NCI-H69 (cell line): Measurements from ENCODE around the gene AKAP1.
"Not testable (repeated sequence)": the region's sequence is repeated elsewhere in the genome, so short reads cannot be mapped to it uniquely, and the experiment has no call there.

ENCODE experiments used
- DNase-seq: peaks from one replicate; lab custom pipeline; 2025; lab: John Stamatoyannopoulos, UW

The AKAP1 gene

DNA sequence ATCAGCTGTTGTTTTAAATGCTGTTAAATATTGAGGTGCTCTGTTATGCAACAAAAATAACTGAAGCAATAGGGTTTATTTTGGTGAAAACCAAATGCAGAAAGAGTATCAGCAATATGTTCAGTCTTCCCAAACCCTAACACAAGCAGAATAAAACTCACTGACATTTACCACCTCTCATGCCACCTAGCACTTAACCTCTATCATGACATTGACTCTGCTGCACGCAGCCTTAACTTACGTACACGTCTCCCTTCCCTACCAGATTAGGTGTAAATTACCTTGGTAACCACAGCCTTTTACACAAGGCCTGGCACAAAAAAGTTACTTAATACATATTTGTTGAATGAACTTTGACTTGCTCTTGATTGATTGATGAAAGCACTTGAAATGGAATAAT is 9.9 kb upstream of the AKAP1 start:
- no peak for DNase-seq

DNA sequence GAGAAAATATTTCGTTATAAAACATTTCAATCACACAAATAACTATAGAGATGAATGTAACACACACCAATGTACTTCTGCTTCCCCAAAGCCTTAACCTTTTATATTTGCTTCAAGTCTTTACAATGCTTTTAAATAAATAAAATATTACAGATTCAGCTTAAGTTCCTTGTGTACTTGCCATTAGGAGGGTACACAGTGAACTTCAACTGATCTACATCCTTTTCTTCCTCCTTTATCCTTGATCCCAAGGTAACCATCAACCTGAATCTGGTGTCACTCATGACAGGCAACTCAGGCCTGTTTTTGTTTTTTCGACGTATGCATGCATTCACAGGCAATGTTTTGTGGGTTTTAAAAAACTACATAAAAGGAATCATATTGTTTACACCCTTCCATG is 9.3 kb upstream of the AKAP1 start:
- DNase-seq = no peak

DNA sequence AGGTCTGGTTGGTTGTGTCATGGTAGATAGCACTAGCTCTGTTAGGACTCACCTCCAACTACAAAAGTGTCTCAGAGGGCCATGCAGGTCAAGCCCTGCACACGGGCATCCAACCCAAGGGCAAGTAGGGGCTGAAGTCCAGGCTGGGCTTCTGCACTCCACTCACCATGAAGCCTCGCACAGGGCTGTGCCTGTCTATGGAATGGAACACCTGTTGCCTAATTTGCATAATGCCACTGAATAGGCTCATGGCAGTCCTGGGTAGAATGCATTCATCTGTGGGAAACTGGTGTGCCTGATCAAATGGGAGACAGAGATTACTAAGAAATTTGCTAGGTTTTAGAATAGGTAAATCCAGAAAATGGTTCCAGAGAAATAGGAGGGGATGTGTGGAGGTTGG is 8.0 kb upstream of the AKAP1 start:
- DNase-seq = peak; percentile 36

DNA sequence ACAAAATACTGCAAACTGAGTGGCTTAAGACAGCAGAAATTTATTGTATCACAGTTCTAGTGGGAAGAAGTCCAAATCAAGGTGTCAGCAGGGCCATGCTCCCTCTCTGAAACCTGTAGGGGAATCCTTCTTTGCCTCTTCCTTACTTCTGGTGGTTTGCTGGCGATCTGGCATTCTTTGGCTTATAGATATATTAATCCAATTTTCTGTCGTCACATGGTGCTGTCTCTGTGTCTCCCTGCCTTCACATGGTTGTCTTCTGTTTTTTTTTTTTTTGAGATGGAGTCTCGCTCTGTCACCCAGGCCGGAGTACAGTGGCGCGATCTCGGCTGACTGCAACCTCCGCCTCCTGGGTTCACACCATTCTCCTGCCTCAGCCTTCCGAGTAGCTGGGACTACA is 6.8 kb upstream of the AKAP1 start:
- DNase-seq = no peak

DNA sequence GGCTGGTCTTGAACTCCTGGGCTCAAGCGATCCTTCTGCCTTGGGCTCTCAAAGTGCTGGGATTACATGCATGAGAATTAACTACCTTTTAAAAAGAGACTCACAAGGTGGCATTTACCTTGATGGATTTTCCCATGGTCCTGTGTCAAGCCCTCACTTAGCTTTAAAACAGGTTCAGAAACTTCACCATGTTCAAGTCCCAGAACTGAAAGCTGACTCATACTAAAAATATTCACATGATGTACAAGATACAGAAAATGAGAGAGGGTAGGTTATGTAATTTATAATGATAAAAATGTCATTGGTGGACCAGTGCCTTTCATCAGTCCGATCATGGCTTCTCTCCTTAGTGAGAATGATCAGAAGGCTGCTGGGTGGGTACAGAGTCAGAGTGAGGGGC is 4.3 kb upstream of the AKAP1 start:
- no peak for DNase-seq

DNA sequence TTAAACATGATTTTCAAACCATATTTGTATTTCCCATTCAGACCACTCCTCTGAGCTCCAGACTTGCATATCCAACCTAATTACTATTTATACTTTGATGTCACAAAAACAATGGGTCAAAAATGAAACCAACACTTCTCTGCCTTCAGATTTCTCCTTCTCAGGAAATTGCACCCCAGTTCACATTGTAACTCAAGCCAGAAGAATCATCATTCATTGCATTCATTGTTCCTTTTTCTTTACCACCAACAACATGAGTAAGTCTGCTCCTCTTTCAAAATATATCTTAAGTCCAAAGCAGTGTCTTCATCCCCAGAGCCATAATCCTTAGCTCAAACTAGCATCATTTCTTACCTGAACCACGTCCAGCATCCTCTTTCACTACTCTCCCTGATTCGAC is 2.6 kb upstream of the AKAP1 start:
- DNase-seq = peak; percentile 34

DNA sequence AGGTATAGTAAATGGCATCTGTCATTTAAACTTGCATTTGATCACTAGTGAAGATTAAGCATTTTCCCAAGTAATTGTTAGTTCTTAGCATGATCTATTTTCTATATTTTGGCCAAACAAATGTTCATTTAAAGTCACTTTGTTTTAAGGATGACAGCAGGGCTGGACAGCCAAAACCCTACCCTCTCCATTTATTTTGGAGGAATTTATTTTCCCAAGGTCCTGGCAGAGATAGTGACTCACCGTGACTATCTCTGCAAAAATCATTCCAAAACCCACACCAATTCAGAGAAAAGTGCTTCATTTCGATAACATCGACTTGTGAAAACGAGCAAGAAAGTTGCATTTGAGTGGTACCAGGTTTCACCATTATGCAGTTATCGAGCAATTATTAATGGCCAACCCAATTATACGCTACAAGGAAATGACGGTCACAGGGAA is 665 bp upstream of the AKAP1 start:
- DNase-seq = no peak

DNA sequence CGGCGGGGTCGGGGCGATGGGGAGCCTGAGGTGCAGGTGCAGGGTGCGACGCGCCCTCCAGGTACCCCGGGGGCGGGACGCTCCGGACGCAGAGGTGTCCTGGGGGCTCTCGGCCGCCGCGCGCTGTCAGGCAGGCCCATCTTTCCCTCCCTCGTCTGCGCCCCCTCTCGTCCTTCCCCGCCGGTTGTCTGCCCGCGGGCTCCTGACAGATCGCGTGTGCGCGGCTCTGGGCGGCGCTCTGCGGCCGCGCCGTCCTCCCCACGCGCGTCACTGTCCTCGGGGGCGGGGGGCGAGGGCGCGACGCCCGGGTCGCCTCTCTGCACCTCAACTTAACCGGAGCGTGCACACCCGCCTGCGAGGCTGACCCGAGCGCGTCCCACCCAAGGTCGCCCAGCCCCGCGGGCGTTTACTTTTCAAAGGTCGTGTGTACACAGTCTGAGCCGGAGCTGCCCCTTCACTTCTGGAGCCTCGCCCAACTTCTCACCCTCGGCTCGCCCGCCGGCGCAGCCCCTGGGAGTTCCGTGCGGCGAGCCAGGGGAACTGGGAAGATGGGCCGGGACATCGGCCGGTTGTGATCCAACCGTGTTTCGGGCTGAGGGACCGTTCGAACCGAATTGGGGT is 512 bp downstream of the AKAP1 start:
- peak; percentile 90 for DNase-seq

DNA sequence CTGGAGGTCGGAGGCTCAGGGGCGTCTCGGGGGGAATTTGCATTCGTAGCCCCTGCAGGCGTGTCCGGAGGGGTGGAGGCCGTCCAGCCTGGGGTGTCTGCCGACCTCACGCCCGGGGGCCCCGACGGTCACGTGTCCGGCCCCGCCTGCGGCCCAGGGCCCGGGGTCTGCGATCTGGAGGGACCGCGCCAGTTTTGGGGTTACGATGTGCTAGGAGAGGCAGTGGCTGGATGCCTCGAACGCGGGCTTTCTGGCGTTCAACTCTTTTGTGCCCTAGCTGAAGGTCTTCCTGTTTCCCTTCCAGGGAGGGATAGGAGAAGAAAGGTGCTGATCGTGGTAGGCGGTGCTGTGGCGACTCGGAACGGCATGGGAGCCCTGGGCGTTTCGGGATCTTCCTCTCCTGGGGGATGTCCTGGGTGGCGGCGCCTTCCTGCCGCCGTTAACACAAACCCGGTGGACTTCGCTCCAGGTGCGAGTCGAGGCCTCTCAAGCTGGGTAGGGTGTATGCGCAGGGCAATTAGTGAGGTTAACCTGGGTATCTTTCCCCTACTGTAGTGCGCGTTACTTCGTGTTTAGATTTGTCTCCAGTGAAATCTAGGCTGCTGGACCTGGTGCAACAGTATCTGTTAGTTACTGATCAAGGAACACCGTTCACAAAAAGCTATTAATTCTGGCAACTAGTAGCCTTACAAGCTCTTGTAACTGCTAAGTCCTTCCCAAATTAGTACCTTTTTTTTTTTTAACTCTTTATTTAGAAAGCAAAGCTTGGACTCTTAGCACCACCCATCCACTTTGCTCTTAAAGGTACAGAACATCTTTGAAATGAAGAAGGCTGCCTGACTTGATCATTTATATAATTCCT is 1.3 kb downstream of the AKAP1 start:
- DNase-seq = peak; percentile 85

DNA sequence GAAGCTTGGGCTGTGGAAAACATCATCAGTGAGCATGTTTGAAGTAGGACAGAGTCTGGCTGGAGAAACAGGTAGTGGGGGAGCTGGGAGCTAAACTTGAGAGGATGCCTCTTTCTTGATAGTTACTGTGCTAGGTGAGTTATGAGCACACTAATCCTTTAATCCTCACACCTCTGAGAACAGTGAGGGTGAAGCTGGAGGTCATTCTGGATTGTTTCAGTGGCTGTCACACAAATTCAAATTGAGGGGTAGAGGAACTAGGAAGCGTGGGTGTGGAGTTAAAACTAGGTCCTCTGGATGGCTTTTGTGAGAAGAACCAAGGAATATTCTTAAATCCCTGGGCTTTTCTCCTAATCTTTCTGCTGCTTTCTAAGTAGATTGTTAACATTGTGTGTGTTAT is 3.3 kb downstream of the AKAP1 start:
- DNase-seq = no peak

DNA sequence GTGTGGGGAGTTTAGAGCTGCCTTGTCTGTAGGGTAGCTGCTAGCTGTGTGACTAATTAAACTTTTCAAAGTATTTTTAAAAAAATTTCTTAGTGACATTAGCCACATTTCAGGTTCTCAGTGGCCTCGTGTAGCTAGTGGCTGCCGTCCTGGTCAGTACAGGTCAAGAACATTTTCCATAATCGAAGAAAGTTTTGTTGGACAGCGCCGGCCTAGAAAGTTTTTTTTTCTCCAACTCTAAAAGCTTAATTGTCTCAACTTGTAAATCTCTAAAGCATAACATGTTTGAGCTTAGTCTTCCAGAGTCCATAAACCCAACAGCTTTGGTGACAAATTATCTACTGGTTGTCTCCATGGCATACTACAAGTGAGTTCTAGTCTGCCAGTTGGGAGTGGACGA is 4.3 kb downstream of the AKAP1 start:
- no peak for DNase-seq

DNA sequence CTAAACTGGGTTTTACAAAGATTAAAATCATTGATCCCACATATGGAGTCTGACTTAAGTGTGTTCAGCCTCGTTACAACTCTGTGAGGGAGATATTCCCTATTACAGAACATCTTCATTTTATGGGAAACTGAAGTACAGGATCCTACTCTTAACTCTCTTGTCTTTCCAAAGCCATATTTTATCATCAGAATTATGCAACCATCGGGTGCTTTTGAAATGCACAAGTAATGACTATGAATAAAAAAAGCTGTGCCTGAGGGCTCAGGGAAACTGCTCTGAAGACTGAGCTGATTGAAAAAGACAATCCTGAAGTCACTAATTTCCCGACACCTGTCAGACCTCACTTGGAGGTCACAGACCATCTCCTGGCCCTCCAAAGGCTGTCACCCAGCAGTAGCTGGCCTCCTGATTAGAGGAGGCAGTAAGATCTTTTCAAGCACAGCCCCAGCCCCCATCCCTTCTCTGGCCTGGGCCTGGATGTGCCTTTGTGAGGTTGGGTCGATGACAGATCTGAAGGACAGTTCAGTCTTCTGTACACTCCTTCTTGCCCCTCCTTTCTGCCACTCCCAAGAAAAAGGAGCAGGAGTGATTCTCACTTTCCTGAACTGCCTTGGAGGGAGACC is 5.6 kb downstream of the AKAP1 start:
- DNase-seq = no peak

DNA sequence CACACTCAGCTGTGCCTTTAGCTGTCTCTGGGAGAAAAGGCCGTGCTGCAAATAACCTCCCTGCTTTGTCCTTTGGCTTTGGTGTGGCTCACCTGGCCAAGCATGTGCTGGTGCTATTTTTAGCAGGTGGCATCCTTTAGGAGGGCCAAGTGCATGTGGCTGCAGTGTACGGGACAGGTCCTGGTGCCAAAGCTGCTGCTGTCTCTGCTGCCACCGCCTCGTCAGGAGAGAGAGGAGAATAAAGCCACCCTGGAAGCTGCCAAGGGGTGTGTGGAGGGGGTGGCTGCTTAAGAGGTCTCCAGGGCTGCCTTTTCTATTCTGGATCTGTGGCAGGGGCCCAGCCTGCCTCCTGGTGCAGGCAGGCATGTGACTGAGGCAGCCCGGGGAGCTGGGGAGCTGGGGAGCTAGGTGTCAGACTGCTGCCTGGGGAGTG is 6.2 kb downstream of the AKAP1 start:
- DNase-seq = no peak

DNA sequence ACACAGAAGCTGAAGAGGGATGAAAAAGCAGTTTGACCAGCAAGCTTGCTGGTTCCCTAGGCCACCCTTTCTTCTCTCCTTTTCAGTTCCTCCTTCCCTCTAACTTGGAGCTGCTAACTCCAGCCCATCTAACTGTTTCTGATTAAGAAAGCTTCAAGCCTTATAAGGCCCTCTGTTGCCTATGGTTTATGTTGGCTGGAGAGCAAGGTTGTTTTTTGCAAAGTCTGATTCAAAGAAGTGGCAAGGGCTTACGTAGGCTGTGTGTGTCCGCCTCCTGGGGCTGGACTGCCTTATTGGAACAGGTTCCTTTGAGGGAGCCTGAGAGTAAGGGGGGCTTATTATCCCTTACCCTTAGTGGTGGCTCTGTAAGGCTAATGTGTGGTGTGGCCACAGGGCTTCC is 7.1 kb downstream of the AKAP1 start:
- DNase-seq = no peak

DNA sequence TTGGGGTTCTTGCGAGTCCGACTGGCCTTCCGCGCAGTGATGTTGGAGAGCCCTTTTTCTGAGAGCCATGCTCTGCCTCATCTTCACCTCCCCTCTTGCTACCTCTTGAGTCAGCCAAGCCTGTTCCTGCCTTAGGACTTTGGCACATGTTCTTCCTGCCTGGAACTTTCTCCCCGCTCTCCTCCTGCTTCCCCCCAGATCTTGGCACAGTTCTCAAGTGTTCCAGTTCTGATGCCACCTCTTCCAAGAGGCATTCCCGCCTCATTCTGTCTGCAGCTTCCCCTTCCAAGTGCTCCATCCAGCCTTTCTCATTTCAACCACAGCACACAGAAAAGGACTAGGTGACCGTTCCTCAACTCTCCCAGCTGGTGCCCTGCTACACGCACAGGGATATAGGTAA is 7.7 kb downstream of the AKAP1 start:
- DNase-seq = no peak

DNA sequence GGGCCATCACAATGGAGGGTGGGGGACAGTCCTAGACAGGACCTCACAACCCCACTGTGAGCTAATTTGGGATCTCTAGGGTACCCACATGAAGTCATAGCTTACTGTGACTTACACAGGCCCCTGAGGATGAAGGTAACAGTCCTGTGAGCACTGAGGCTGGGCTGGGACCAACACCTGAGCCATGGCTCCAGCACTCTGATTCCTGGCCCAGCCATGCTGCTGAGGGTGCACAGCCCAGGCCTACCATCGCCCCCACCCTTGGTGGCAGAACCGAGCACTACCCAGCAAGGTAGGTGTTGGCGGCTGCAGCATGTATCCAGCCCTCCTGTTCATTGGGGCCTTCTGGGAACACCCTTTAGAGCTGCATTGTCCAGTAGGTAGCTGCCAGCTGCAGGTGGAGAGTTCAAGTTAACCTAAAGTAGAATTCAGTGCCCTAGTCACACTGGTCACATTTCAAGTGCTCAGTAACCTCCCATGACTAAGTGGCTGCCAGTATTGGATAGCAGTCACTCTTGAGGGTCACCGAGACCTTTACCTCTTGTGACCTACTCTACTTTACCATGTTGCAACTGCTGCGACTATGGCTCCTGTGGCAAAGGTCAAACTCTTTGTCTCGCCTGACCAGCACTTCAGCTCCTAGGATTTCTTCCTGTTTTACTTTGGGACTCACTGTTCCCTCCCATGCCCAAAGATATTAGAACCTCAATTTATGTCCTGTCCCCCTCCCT is 11.6 kb downstream of the AKAP1 start:
- no peak for DNase-seq

DNA sequence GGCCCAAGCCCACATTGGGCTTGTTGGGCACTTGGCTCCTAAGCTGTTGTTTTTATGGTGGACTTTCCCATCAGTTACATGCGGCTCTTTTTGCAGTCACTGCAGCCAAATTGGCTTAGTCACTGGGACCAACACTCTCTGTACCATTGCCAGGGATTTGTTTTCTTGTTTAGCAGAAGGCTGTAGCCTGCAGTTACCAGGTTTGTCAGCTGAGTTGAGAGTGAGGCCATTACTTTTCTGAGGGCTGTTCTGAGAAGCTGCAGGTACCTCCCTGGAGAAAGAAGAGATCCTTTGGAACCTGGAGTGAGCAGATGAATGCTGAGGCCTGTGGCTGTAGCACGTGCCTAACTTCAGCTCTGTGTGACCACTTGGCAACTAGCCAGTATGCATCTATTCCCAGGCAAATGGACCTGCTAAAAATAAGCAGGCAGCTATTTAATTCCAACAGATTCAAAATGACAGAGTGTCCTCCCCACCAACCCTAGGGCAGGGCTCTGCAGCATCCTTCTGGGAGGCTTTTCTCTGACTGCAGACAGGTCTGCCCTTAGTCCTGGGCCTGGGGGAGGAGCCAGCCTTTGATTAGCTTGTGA is 12.9 kb downstream of the AKAP1 start:
- DNase-seq = peak; percentile 88

DNA sequence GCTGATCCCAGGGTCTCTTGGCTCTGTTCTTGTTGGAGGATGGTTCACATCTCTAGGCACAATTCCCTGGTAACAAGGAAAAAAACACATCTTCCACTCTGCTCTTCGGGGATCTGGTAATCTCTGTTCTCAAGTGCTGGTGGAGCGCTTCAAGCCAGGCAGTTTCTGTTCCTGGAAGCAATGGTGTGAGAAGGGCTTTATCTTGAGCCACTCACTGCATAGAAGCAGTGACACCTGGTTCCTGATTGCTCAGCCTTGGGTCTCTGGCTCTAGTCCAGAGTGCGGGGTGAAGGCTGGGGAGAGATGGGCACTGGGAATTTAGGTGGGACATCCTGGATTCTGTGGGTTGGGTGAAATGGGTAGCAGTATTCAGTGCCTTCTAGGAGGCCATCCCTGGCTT is 14.1 kb downstream of the AKAP1 start:
- peak; percentile 20 for DNase-seq

DNA sequence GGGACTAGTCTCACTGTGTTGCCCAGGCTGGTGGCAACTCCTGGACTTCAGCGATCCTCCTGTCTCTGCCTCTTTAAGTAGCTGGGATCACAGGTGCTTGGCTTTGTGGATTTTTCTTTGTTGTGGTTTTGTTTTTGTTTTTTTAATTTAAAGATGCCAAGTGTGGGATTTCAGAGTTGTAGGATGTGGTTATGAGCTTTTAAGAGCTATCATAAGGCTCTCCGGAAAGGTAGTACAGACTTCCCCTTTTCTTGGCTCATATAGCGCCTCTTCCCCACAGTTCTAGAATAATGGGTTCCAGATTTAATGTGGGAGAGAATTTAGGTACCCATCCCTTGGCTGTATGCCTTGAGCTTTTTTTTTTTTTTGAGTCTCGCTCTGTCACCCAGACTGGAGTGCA is 17.1 kb downstream of the AKAP1 start:
- no peak for DNase-seq

DNA sequence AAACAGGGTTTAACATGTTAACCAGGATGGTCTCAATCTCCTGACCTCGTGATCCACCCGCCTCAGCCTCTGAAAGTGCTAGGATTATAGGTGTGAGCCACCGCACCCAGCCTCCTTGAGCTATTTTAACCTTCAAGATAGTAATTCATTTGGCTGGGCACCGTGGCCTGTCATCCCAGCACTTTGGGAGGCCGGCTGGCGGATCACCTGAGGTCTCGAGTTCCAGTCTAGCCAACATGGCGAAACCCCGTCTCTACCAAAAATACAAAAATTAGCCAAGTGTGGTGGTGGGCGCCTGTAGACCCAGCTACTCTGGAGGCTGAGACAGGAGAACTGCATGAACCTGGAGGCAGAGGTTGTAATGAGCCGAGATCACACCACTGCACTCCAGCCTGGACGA is 17.6 kb downstream of the AKAP1 start:
- DNase-seq = not testable (repeated sequence)

DNA sequence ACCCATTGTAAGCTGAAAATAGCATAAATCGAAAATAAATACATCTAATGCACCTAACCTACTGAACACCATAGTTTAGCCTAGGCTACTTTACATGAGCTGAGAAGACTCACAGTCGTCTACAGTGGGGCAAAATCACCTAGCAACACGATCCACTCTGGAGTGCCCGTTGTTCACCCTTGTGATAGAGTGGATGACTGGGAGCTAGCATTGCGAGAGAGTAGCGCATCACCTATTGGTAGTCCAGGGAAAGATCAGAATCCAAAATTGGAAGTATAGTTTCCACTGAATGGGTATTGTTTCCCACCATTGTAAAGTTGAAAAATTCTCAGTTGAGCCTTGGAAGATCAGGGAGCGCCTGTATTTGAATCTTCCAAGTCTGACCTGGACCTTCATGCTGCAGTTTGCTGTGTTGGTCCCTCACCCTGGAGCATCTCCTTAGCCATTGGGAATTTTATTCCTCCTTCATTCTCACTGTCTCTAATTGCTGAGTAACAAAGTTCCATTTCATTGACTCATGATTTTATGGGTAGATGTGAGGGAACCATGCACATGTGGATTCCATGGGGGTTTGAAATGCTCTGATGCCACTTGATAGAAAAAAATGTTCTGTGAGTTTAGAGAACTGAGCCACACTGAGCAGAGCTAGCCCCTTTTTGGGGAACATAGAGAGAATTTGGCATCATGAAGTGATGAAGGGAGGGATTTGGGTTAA is 19.6 kb downstream of the AKAP1 start:
- DNase-seq = no peak

DNA sequence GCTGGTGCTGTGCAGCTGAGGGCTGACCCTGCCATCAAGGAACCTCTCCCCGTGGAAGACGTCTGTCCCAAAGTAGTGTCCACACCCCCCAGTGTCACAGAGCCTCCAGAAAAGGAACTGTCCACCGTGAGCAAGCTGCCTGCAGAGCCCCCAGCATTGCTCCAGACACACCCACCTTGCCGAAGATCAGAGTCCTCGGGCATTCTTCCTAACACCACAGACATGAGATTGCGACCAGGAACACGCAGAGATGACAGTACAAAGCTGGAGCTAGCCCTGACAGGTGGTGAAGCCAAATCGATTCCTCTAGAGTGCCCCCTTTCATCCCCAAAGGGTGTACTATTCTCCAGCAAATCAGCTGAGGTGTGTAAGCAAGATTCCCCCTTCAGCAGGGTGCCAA is 20.5 kb downstream of the AKAP1 start:
- DNase-seq = no peak
